SK-N-SH (cell line): ENCODE measurements around the gene TMEM190.

Experiments
- EP300 ChIP-seq, 2 experiments: IDR thresholded peaks; 2 replicates each; pipeline versions ENCODE4 v1.4.0 to v1.6.1; 2012; ENCODE audit warnings: borderline replicate concordance in 1 of 2, low read depth in 1 of 2, low read length in 1 of 2
- FOSL2 ChIP-seq: IDR thresholded peaks from 2 replicates; pipeline ENCODE4 v1.4.0; 2012; ENCODE audit warnings: low read depth, mild to moderate bottlenecking, moderate library complexity, borderline replicate concordance
- FOXM1 ChIP-seq: IDR thresholded peaks from 2 replicates; pipeline ENCODE4 v1.4.0; 2012; ENCODE audit warnings: low read depth, mild to moderate bottlenecking
- GATA2 ChIP-seq: sonication (generic); formaldehyde crosslinking; IDR thresholded peaks from 2 replicates; pipeline ENCODE4 v1.5.0; 2020; ENCODE audit warnings: mild to moderate bottlenecking, missing genetic modification reagents
- JUND ChIP-seq: IDR thresholded peaks from 2 replicates; pipeline ENCODE4 v1.4.0; 2012
- RAD21 ChIP-seq: IDR thresholded peaks from 2 replicates; pipeline ENCODE4 v1.6.1; 2012; ENCODE audit warnings: mild to moderate bottlenecking, low read length
- RCOR1 ChIP-seq: fragments of 150-350 bp; IDR thresholded peaks from 2 replicates; pipeline ENCODE4 v1.6.1; 2017; ENCODE audit warnings: antibody characterized with exemption, low read length
- TF ChIP-seq, protein P1 (sequence below): IDR thresholded peaks from 2 replicates; pipeline ENCODE4 v1.6.1; 2012; ENCODE audit warnings: mild to moderate bottlenecking, low read depth, low read length, moderate library complexity
- TF ChIP-seq, protein P2 (sequence below): fragments of 200-600 bp; sonication (generic); IDR thresholded peaks from 2 replicates; pipeline ENCODE4 v1.6.1; 2017; ENCODE audit warnings: antibody characterized with exemption, mild to moderate bottlenecking, moderate library complexity

DNA sequence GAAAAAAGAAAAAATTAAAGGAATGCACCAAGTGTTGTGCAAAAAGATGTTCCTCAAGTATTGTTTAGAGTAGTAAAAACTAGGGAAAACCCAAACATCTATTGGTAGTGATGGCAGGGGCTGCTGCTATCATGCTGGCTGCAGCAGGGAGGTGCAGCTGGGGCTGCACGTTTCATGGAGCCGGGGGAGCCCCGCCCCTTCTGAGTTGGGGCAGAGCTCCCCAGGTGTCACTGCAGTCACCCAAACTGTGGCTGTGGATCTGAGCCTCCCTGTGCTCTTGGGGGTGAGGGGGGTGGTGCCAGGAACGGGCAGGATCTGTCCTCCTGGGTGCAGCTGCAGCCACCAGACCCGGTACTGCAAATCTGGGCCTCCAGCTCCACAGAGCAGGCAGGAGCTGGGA lies 42.5 kb downstream of the TMEM190 start:
- TF ChIP-seq RCOR1 (no peak), GATA2 (CRISPR knock-in tag) (no peak), JUND (no peak), RAD21 (no peak), EP300 (IDR thresholded peaks at IDR 0.05; ENCODE audit: borderline replicate concordance in 1 of 2, low read depth in 1 of 2, low read length in 1 of 2) (no peak), FOXM1 (no peak), FOSL2 (no peak)
- TF ChIP-seq, protein P1, sequence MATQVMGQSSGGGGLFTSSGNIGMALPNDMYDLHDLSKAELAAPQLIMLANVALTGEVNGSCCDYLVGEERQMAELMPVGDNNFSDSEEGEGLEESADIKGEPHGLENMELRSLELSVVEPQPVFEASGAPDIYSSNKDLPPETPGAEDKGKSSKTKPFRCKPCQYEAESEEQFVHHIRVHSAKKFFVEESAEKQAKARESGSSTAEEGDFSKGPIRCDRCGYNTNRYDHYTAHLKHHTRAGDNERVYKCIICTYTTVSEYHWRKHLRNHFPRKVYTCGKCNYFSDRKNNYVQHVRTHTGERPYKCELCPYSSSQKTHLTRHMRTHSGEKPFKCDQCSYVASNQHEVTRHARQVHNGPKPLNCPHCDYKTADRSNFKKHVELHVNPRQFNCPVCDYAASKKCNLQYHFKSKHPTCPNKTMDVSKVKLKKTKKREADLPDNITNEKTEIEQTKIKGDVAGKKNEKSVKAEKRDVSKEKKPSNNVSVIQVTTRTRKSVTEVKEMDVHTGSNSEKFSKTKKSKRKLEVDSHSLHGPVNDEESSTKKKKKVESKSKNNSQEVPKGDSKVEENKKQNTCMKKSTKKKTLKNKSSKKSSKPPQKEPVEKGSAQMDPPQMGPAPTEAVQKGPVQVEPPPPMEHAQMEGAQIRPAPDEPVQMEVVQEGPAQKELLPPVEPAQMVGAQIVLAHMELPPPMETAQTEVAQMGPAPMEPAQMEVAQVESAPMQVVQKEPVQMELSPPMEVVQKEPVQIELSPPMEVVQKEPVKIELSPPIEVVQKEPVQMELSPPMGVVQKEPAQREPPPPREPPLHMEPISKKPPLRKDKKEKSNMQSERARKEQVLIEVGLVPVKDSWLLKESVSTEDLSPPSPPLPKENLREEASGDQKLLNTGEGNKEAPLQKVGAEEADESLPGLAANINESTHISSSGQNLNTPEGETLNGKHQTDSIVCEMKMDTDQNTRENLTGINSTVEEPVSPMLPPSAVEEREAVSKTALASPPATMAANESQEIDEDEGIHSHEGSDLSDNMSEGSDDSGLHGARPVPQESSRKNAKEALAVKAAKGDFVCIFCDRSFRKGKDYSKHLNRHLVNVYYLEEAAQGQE, result no peak
- TF ChIP-seq, protein P2, sequence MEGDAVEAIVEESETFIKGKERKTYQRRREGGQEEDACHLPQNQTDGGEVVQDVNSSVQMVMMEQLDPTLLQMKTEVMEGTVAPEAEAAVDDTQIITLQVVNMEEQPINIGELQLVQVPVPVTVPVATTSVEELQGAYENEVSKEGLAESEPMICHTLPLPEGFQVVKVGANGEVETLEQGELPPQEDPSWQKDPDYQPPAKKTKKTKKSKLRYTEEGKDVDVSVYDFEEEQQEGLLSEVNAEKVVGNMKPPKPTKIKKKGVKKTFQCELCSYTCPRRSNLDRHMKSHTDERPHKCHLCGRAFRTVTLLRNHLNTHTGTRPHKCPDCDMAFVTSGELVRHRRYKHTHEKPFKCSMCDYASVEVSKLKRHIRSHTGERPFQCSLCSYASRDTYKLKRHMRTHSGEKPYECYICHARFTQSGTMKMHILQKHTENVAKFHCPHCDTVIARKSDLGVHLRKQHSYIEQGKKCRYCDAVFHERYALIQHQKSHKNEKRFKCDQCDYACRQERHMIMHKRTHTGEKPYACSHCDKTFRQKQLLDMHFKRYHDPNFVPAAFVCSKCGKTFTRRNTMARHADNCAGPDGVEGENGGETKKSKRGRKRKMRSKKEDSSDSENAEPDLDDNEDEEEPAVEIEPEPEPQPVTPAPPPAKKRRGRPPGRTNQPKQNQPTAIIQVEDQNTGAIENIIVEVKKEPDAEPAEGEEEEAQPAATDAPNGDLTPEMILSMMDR, result no peak
